Lower leg skin (tissue), 4 donors: Measurements from ENCODE around the gene PLXNA2. TPM values are rescaled to one million over a fixed set of nuclear protein-coding genes. Genes with fewer than 3 reads are reported as not detected.

Experiments used
- DNase-seq, 2 donors: peaks; one replicate each; pipeline ENCODE4 v3.0.0-alpha.2; 2019; ENCODE audit warnings: low spot score in 2 of 2
- H3K4me3 ChIP-seq: fragments of 200-600 bp; sonication (generic); 2 replicates; pipeline ENCODE4 v1.5.1; 2017; ENCODE audit warnings: mild to moderate bottlenecking, low read depth; ENCODE audit not compliant: poor library complexity, severe bottlenecking
- POLR2A ChIP-seq, 2 donors: fragments of 450-650 bp; IDR thresholded peaks; one replicate each; pipeline ENCODE4 v1.6.1; 2016 to 2017; ENCODE audit warnings: antibody characterized with exemption in 2 of 2, mild to moderate bottlenecking in 1 of 2, moderate library complexity in 1 of 2
- WGBS, 2 donors: methylation state at CpG; one replicate each; pipeline ENCODE4 v1.1.5; 2018; 5-methylcytosine and 5-hydroxymethylcytosine counted together
- intact Hi-C: fragments of 100-400 bp; cut with DNase I; formaldehyde crosslinking; loops from one replicate; pipeline ENCODE4 v1.15.0; 2023; ENCODE audit warnings: low total_unique reads
- total RNA-seq, 4 donors: library from RNA; depleted of rRNA; stranded (reverse); fragments of >200 nt; gene quantifications; one replicate each; pipeline ENCODE4 v1.1.0, GENCODE V29; 2016
- TF ChIP-seq, protein P1 (sequence below), 3 donors: fragments of 450-650 bp; IDR thresholded peaks; one replicate each; pipeline ENCODE4 v1.5.1; 2016; ENCODE audit warnings: antibody characterized with exemption in 3 of 3, mild to moderate bottlenecking in 3 of 3, moderate library complexity in 2 of 3

The PLXNA2 gene
- total RNA-seq, 4 donors from 2014 or later, result 27.4 to 44.2 (median 36.9) TPM

DNA sequence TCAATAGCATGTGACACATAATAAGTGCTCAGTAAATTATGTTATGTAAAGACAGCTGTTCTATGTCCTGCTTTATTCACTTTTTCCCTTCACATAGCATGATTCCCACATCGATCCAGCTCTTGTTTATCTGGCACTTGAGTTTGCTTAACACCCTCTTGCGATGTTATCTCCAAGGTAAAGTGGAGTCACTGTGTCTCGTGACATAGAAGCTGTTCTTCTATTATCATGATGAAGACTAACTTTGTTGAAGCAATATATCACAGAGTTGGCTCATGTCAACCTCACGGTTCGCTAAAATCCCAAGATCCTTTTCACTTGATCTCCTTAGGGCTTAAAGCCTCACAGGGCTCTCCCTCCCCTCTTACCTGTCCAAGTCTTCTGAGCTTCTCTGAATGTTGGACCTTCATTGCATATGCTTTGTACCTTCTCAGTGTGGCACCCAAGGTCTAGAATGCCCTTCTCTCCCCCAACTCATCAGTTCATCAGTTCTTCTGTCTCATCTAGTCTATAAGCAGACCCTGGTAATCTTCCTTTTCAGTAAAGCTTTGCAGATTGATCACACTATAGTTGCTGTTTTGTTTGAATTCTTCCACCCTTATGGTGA, 38.0 kb downstream of the PLXNA2 start:
- intact Hi-C loops, result no loop called here
- TF ChIP-seq, protein P1, sequence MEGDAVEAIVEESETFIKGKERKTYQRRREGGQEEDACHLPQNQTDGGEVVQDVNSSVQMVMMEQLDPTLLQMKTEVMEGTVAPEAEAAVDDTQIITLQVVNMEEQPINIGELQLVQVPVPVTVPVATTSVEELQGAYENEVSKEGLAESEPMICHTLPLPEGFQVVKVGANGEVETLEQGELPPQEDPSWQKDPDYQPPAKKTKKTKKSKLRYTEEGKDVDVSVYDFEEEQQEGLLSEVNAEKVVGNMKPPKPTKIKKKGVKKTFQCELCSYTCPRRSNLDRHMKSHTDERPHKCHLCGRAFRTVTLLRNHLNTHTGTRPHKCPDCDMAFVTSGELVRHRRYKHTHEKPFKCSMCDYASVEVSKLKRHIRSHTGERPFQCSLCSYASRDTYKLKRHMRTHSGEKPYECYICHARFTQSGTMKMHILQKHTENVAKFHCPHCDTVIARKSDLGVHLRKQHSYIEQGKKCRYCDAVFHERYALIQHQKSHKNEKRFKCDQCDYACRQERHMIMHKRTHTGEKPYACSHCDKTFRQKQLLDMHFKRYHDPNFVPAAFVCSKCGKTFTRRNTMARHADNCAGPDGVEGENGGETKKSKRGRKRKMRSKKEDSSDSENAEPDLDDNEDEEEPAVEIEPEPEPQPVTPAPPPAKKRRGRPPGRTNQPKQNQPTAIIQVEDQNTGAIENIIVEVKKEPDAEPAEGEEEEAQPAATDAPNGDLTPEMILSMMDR (IDR thresholded peaks at IDR 0.05), result no peak
- TF ChIP-seq POLR2A (IDR thresholded peaks at IDR 0.05), result no peak
- no peak overlapping the region for H3K4me3 ChIP-seq
- DNase-seq, result no peak
- WGBS, 2 donors, result 77 to 84% methylated on average over 5 of the region's 5 CpGs

DNA sequence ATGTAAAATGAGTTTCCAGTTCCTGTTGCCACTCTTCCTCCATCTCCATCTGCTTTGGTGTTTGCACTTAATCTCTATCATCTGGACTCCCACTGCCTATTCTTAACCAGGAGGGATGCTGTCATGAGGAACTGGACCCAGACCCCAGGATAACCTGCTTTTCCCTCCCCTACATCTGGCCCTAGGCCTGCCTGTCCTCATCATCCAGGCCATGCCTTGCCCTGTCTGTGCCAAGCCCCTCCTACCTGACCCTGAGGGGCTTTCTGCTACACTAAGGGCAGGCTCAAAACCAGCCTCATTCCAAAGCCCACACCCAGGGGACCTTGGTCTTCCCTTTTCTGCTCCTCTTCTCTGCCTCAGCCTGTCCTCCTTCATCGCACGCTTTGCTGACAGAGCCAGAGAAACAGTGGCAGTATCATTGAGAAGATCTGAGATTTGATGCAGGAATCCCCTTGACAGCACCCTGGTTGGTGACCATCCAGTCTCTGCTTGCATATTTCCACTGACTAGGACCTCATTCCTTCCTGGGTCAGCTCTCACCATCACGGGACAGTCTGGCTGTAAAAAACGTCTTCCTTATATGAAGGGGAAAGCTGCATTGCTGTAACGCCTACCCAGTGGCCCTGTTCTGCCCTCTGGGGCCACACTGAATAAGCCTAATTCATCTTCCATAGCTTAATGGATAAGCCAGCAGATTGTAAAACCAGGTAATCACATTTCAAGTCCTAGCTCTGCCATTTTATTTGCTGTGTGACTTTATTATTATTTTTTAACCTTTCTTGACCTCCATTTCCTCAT, 38.8 kb downstream of the PLXNA2 start:
- intact Hi-C loops, result no loop called here
- no peak for DNase-seq
- no peak for TF ChIP-seq POLR2A (IDR thresholded peaks at IDR 0.05)
- TF ChIP-seq, protein P1 (IDR thresholded peaks at IDR 0.05), result no peak
- no peak overlapping the region for H3K4me3 ChIP-seq
- 75 to 77% methylated on average over 5 of the region's 5 CpGs for WGBS, 2 donors

DNA sequence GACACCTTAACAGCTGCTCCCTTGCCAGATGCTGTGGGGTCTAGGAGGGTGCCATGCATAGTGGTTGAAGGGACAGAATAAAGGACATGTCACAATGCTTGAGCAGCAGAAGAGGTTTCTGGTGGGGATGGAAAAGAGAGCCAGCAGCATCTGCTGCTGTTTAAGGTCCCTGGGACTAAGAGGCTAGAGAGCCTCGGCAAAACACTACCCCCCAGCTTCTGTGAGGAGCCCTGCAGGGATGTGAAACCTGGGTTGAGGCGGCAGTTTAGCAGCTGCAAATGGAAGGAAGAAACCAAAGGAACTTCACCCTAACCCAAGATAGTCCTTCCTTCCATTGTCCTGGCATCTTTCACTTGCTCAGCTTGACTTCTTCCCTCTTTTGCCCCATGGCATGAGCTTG, 39.4 kb downstream of the PLXNA2 start:
- no peak overlapping the region for H3K4me3 ChIP-seq
- TF ChIP-seq, protein P1 (IDR thresholded peaks at IDR 0.05), result no peak
- no peak for TF ChIP-seq POLR2A (IDR thresholded peaks at IDR 0.05)
- intact Hi-C loops, result no loop called here
- WGBS, 2 donors, result 54 to 59% methylated on average over 2 of the region's 2 CpGs
- no peak for DNase-seq

DNA sequence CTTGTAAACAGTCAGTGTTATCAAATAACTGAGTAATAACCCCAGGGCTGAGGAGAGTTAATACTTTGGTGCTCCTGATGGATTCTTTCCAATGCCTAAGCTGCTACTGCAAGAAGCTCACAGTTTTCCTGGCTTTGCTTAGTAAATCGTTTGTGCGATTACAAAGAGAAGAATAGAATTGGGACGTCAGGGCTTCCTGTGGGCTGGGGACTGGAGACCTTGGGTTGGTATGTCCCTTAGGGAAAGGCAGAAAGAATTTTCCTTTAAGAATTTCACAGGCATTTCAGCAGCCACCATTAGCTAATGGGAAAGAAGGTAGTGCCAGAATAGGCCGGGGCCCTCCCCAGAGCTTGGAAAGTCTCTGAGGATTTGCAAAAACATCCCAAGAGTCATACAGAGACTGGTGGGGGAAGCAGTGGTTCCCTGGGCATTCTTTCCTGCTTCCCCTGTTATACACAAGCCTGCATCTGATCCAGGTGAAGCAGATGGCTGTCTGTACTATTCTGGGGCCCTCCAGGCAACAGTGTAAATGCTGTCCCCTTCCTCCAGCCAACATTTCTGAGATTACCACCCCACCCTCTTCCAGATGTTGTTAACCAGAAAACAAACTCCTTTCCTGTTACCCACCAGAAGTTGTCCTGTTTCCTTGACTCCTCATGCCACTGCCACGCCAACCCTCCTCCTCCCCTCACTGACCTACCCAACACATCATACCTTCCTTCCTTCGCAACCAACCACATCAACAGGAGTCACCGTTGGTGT, 40.2 kb downstream of the PLXNA2 start:
- intact Hi-C loops, result no loop called here
- TF ChIP-seq, protein P1 (IDR thresholded peaks at IDR 0.05), result no peak
- no peak for TF ChIP-seq POLR2A (IDR thresholded peaks at IDR 0.05)
- 31 to 38% methylated on average over 7 of the region's 7 CpGs for WGBS, 2 donors
- no peak overlapping the region for H3K4me3 ChIP-seq
- no peak for DNase-seq

DNA sequence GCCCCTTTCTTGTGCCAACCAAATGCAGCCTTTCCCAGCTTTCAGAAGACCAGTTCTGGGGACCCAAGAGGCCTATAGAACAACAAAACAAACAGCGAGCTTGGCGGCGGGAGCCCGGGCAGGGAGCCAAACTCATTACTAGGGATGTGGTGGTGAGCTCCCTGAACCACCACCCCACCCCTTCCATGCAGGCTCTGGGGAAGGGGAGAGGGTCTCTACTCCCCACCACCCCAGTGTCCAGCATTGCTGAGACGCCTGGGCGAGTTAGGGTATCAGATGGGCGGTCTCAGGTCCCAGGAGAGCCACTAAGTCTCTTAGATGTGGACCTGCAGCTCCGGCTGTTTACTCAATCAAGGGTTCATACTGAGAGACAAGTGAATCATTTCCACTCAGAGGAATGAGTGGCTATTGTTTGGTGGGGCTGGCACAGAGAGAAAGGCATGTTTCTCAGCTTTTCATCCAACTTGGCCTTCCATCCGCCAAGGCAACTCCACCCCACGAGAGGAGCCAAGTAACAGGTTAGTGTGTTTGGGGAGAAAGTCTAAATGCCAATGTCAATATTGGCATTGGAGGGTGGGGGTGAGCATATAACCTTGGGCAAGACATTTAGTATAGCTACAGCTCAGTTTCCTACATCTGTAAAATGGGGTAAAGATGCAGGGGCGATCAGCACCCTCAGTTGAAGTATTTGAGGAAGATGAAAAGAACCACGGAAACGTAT, 40.9 kb downstream of the PLXNA2 start:
- TF ChIP-seq POLR2A (IDR thresholded peaks at IDR 0.05), result no peak
- TF ChIP-seq, protein P1 (IDR thresholded peaks at IDR 0.05), result no peak
- H3K4me3 ChIP-seq, result no peak overlapping the region
- 21 to 35% methylated on average over 13 of the region's 13 CpGs for WGBS, 2 donors
- DNase-seq, result no peak
- intact Hi-C loops, result no loop called here
